Glutamatergic neuron (in vitro differentiated cells): ENCODE results near the gene SLIT3. TPM values are rescaled to one million over a fixed set of nuclear protein-coding genes. Genes with fewer than 3 reads are reported as not detected.

ENCODE experiments used
- DNase-seq: peaks from one replicate; pipeline ENCODE4 v3.0.0; 2022
- H3K27ac Mint-ChIP-seq: one replicate; pipeline ENCODE4 v1.8.0; 2020; ENCODE audit warnings: mild to moderate bottlenecking, mixed read lengths, inconsistent platforms; ENCODE audit not compliant: unreplicated experiment
- H3K27me3 Mint-ChIP-seq: one replicate; pipeline ENCODE4 v1.8.0; 2020; ENCODE audit warnings: mild to moderate bottlenecking, moderate library complexity, mixed read lengths, inconsistent platforms; ENCODE audit not compliant: unreplicated experiment
- H3K36me3 Mint-ChIP-seq: one replicate; pipeline ENCODE4 v1.8.0; 2020; ENCODE audit warnings: mild to moderate bottlenecking, mixed read lengths, inconsistent platforms; ENCODE audit not compliant: unreplicated experiment
- H3K4me1 Mint-ChIP-seq: one replicate; pipeline ENCODE4 v1.8.0; 2020; ENCODE audit warnings: mild to moderate bottlenecking, low read depth, mixed read lengths, inconsistent platforms; ENCODE audit not compliant: unreplicated experiment
- H3K4me3 Mint-ChIP-seq: one replicate; pipeline ENCODE4 v1.8.0; 2020; ENCODE audit warnings: mild to moderate bottlenecking, mixed read lengths, inconsistent platforms; ENCODE audit not compliant: unreplicated experiment
- H3K9me3 Mint-ChIP-seq: one replicate; pipeline ENCODE4 v1.8.0; 2020; ENCODE audit warnings: mild to moderate bottlenecking, moderate library complexity, mixed read lengths, inconsistent platforms; ENCODE audit not compliant: unreplicated experiment
- total RNA-seq: library from RNA; stranded (reverse); fragmentation: NEBNext Ultra II Directional; extraction: Animal tissue kit (Norgen Biotek cat#: 25700); gene quantifications from one replicate; pipeline ENCODE4 v1.2.1, GENCODE V29; 2021; ENCODE audit not compliant: unreplicated experiment
- TF ChIP-seq, protein P1 (sequence below): fragments of 200-600 bp; sonication (generic); IDR thresholded peaks from one replicate; pipeline ENCODE4 v1.5.0; 2021; ENCODE audit not compliant: partially characterized antibody, unreplicated experiment

Gene SLIT3
- total RNA-seq, 1 donor from 2014 or later, result 11.5 TPM

DNA sequence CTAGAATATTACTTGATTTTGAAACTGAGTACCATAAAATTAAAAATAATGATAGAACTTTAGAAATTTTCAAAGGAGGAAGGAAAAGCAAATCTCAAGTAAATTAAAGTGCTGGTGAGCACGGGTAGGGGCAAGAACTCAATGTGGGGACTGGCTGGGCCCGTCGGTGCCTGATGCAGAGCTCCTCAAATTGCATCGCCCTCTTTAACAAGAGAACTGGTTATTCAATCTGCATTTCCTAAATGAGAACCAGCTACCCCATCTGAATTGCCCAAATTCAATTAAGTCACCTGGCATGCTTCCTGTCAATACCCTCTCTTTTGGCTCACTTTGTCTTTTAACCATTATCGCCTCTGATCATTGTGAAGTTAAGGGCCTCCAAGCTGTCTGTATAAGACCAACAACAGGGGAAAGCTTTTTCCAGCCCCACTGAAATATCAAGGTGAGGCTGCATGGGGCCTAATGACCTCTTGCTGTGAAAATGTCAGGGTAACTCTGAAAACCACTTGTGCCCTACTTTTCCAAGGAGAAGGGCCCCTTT lies 316.7 kb downstream of the SLIT3 start:
- no peaks in the 10 kb centered on the region for H3K36me3 Mint-ChIP-seq
- H3K27ac Mint-ChIP-seq, result no peak overlapping the region
- H3K4me1 Mint-ChIP-seq, result no peaks in the 10 kb centered on the region
- TF ChIP-seq, protein P1, sequence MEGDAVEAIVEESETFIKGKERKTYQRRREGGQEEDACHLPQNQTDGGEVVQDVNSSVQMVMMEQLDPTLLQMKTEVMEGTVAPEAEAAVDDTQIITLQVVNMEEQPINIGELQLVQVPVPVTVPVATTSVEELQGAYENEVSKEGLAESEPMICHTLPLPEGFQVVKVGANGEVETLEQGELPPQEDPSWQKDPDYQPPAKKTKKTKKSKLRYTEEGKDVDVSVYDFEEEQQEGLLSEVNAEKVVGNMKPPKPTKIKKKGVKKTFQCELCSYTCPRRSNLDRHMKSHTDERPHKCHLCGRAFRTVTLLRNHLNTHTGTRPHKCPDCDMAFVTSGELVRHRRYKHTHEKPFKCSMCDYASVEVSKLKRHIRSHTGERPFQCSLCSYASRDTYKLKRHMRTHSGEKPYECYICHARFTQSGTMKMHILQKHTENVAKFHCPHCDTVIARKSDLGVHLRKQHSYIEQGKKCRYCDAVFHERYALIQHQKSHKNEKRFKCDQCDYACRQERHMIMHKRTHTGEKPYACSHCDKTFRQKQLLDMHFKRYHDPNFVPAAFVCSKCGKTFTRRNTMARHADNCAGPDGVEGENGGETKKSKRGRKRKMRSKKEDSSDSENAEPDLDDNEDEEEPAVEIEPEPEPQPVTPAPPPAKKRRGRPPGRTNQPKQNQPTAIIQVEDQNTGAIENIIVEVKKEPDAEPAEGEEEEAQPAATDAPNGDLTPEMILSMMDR, result no peak
- no peaks in the 10 kb centered on the region for H3K9me3 Mint-ChIP-seq
- peaks cover 2% of the 10 kb centered on the region for H3K27me3 Mint-ChIP-seq
- no peak overlapping the region for H3K4me3 Mint-ChIP-seq
- no peak for DNase-seq

DNA sequence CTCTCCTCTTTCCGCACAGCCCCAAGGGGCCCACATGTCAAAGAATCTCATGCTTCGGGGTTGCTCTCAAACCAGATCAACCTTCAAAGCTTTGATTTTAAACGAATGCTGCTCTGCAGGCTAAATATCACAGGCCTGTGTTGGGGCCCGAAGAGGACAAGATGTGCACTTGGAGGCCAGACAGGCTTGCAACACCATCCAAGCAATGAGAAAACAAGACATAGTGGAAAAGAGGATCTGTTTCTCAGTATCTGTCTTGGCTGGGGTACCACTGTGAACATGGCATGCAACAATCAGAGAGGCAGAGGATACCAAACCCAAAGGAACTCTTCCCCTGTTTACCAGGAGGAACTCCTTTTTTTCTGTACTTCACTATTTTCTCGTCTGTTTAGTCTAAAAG lies 321.8 kb downstream of the SLIT3 start:
- no peak overlapping the region for H3K27ac Mint-ChIP-seq
- TF ChIP-seq, protein P1, result no peak
- no peaks in the 10 kb centered on the region for H3K4me1 Mint-ChIP-seq
- no peak for DNase-seq
- H3K27me3 Mint-ChIP-seq, result no peaks in the 10 kb centered on the region
- no peaks in the 10 kb centered on the region for H3K36me3 Mint-ChIP-seq
- H3K9me3 Mint-ChIP-seq, result no peaks in the 10 kb centered on the region
- no peak overlapping the region for H3K4me3 Mint-ChIP-seq

DNA sequence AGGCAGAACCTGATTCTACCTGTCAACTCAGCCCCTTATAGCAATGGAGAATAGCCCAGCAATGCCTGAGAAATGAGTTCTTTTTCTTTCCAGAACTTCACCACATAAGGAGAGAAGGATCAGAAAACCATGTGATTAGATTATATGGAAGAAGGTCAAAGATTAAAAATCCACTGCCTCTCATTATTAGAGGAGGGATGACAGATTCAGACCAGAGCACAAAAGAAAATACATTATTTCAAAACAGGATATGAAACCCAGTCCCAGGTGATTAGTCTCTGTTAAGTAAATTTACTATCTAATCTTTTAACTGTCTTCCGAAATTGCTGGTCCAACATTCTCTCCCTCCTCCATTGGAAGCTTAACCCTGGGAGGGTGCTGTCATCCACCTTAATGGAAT lies 322.4 kb downstream of the SLIT3 start:
- no peak overlapping the region for H3K4me3 Mint-ChIP-seq
- no peak overlapping the region for H3K27ac Mint-ChIP-seq
- no peaks in the 10 kb centered on the region for H3K36me3 Mint-ChIP-seq
- H3K27me3 Mint-ChIP-seq, result no peaks in the 10 kb centered on the region
- TF ChIP-seq, protein P1, result no peak
- no peak for DNase-seq
- H3K9me3 Mint-ChIP-seq, result no peaks in the 10 kb centered on the region
- no peaks in the 10 kb centered on the region for H3K4me1 Mint-ChIP-seq

DNA sequence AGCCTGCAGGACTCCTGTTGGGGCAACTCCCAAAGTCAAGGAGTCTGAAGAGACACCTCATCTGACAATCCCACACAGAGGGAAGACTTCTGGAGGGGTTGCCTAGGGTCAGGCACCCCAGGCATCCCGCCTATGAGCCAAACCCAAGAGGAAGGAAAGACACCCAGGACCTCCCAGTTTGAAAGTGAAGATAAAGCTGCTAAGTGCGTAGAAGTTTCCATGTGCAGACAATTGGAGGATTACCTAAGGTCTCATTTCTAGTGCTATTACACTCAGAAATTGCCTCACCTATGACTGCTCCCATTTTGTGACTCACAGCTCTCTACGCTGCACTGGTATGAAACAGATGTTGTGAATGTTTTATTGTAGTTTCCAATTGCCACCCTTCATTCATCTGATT lies 322.9 kb downstream of the SLIT3 start:
- H3K27ac Mint-ChIP-seq, result no peak overlapping the region
- TF ChIP-seq, protein P1, result no peak
- no peaks in the 10 kb centered on the region for H3K27me3 Mint-ChIP-seq

DNA sequence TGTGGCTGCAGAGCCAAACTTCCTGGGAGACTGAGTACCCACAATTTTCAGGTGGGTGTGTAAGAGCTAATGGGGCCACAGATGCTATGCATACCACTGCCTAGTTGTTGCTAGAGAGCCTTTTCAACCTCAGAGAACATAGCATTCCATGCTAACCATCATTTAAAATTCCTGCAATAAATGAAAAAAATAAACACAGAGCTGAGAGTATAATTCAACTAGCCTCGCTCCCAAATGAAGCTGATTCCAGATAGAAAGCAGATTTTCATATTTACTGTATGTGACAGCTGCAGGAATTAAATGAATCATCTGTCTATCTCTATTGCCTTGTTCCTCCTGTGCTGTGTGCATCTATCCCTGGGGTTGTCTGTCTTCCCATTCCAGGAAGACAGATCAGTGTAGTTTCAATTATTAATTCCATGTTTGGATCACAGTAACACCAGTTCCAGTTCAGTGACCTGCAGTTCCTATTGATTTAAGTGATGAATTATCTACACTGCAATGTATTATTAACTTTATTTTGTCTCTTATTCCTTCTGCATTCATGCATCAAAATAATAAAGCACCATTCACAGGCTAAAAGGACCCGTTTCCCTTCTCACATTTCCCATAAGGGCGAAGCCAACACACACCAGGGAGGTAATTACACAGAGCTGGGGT lies 324.5 kb downstream of the SLIT3 start:
- Mint-ChIP-seq H3K4me1 (no peaks in the 10 kb centered on the region), H3K27me3 (no peaks in the 10 kb centered on the region), H3K4me3 (no peak overlapping the region), H3K9me3 (peaks cover 2% of the 10 kb centered on the region), H3K27ac (no peak overlapping the region), H3K36me3 (no peaks in the 10 kb centered on the region)
- DNase-seq, result no peak
- TF ChIP-seq, protein P1, result no peak

More for the DNA sequence above, 322.9 kb downstream of the SLIT3 start:
- H3K4me3 Mint-ChIP-seq, result no peak overlapping the region
- H3K36me3 Mint-ChIP-seq, result no peaks in the 10 kb centered on the region
- DNase-seq, result no peak
- no peaks in the 10 kb centered on the region for H3K4me1 Mint-ChIP-seq
- no peaks in the 10 kb centered on the region for H3K9me3 Mint-ChIP-seq
